ENCODE measurements around the gene FBXO41. TPM values are rescaled to one million over a fixed set of nuclear protein-coding genes. Genes with fewer than 3 reads are reported as not detected.

Gene FBXO41
- polyA plus RNA-seq, 1 of the 3 experiments (the other 2 are of a cell fraction), result 3.1 TPM

- TF ChIP-seq REST (IDR thresholded peaks at IDR 0.05; ENCODE audit: low read depth, low read length) (peak; percentile 72), NRF1 (IDR thresholded peaks at IDR 0.05; ENCODE audit: low read depth, low read length) (no peak), MXI1 (IDR thresholded peaks at IDR 0.05; ENCODE audit: low read depth, low read length) (peak; percentile 85), TEAD4 (IDR thresholded peaks at IDR 0.05; ENCODE audit: borderline replicate concordance, insufficient read depth) (no peak)
Observed at GRCh38 chr2:73233932-73234832, 50.1 kb downstream of the FBXO41 start, which contains the start of gene CCT7 (continued).

GRCh38 chr2:73233154-73233931 is 50.9 kb downstream of the FBXO41 start, which contains the start of gene PRADC1:
TSS of gene PRADC1 (minus strand) at chr2:73233239. CDS start at chr2:73233160, 79 bp downstream.
- peaks cover 5 to 11% of the 10 kb centered on the region in 2 experiments for H3K36me3 ChIP-seq (replicated peaks in 1 of 2; ENCODE audit: control insufficient read depth in 1 of 2, insufficient read depth in 2 of 2, low read length in 1 of 2)
- peaks cover 0 to 20% of the 10 kb centered on the region in 2 experiments; a peak in 3 of 4 replicates for H3K4me1 ChIP-seq (ENCODE audit: control insufficient read depth in 1 of 2, insufficient read depth in 2 of 2, low read depth in 1 of 2, low read length in 1 of 2)
- ChIA-PET POLR2A (interaction anchor here (0.9 to 2.7 kb wide), 14 partner anchors 9 to 504 kb away, joined by 3 to 13 read pairs (median 4); partner anchors contain the start of genes ALMS1, SMYD5 and TPRKB), CTCF (interaction anchor here (0.9 to 4.4 kb wide), 10 partner anchors 10 to 59 kb away, joined by 3 to 27 read pairs (median 5); partner anchors contain the start of genes EGR4 and SMYD5)
- H3K9ac ChIP-seq, result peak within 1 kb of the TSS; percentile 96
- peaks cover 9% of the 10 kb centered on the region for H3F3A ChIP-seq (replicated peaks; ENCODE audit: insufficient read depth)
- H3K79me2 ChIP-seq (ENCODE audit: insufficient read depth), result peaks cover 42% of the 10 kb centered on the region
- DNase-seq, result peak; percentile 97
- peak within 1 kb of the TSS; percentile 96 to 99 for H3K4me3 ChIP-seq (ENCODE audit: low read depth in 2 of 2, low read length in 1 of 2)
- H3K4me2 ChIP-seq, result peak within 1 kb of the TSS; percentile 98
- H2AFZ ChIP-seq (ENCODE audit: low read depth), result peak within 1 kb of the TSS; percentile 94
- H3K27me3 ChIP-seq (ENCODE audit: insufficient read depth), result no peaks in the 10 kb centered on the region
- H3K9me3 ChIP-seq, result no peaks in the 10 kb centered on the region
- WGBS (ENCODE audit: low lambda C conversion rate), result 0% methylated on average over 26 of the region's 67 CpGs
- H3K27ac ChIP-seq (ENCODE audit: low read depth in 2 of 2, low read length in 1 of 2), result peak within 1 kb of the TSS; percentile 91 to 95
- peaks cover 32% of the 10 kb centered on the region for H4K20me1 ChIP-seq (ENCODE audit: insufficient read depth)
- no peaks in the 10 kb centered on the region for H3K9me2 ChIP-seq
- 0 out of 2 replicates have a peak, but pooled peaks have one; percentile 23 for TF ChIP-seq RCOR1 (IDR thresholded peaks at IDR 0.05; ENCODE audit: low read length)
- no peak for TF ChIP-seq RAD21 (IDR thresholded peaks at IDR 0.05; ENCODE audit: low read length)
- no peak for TF ChIP-seq MEF2A (IDR thresholded peaks at IDR 0.05; ENCODE audit: borderline replicate concordance, low read depth)
- peak; percentile 11; the same call in 1 of the 2 replicates for TF ChIP-seq TAF1 (IDR thresholded peaks at IDR 0.05; ENCODE audit: borderline replicate concordance, low read depth, low read length)
- peak; percentile 94 for TF ChIP-seq CHD2 (IDR thresholded peaks at IDR 0.05; ENCODE audit: low read length, partially characterized antibody)
- TF ChIP-seq TCF12 (IDR thresholded peaks at IDR 0.05), result no peak
- TF ChIP-seq FOXJ3 (CRISPR knock-in tag; IDR thresholded peaks at IDR 0.05), result no peak
- no peak for TF ChIP-seq SMC3 (IDR thresholded peaks at IDR 0.05; ENCODE audit: low read depth, low read length)
- no peak for TF ChIP-seq REST (IDR thresholded peaks at IDR 0.05; ENCODE audit: low read depth, low read length)
- TF ChIP-seq NFIC (IDR thresholded peaks at IDR 0.05; ENCODE audit: borderline replicate concordance), result no peak
- TF ChIP-seq GATA2 (CRISPR knock-in tag; IDR thresholded peaks at IDR 0.05), result no peak
- TF ChIP-seq USF1 (IDR thresholded peaks at IDR 0.05; ENCODE audit: borderline replicate concordance, low read depth), result no peak
- peak; percentile 31; the same call in 1 of the 2 replicates for TF ChIP-seq GABPA (IDR thresholded peaks at IDR 0.05; ENCODE audit: low read depth)
- TF ChIP-seq JUND (IDR thresholded peaks at IDR 0.05), result no peak
- TF ChIP-seq EP300 (IDR thresholded peaks at IDR 0.05; ENCODE audit: borderline replicate concordance in 1 of 2, low read depth in 1 of 2, low read length in 1 of 2), result no peak
- TF ChIP-seq FOXM1 (IDR thresholded peaks at IDR 0.05; ENCODE audit: low read depth), result no peak
- TF ChIP-seq YY1 (IDR thresholded peaks at IDR 0.05; ENCODE audit: low read depth), result no peak
- peak; percentile 97 for TF ChIP-seq SIN3A (IDR thresholded peaks at IDR 0.05; ENCODE audit: borderline replicate concordance, low read depth, low read length)

All from SK-N-SH (cell line).